WTC11 (cell line): ENCODE data around the gene NUDT19.

Experiments
- ATF3 ChIP-seq: sonication (generic); formaldehyde crosslinking; conservative IDR thresholded peaks from 2 replicates; pipeline ENCODE4 v1.8.1; 2022; ENCODE audit warnings: mild to moderate bottlenecking, missing genetic modification reagents
- CTCF ChIP-seq: fragments of 200-600 bp; IDR thresholded peaks from 2 replicates; pipeline ENCODE4 v1.8.0; 2022; ENCODE audit warnings: antibody characterized with exemption
- E2F1 ChIP-seq: sonication (generic); formaldehyde crosslinking; IDR thresholded peaks from 2 replicates; pipeline ENCODE4 v1.8.0; 2022; ENCODE audit warnings: mild to moderate bottlenecking, missing genetic modification reagents
- FOXP4 ChIP-seq: sonication (generic); formaldehyde crosslinking; IDR thresholded peaks from 2 replicates; pipeline ENCODE4 v1.8.0; 2022; ENCODE audit warnings: mild to moderate bottlenecking, missing genetic modification reagents
- MAX ChIP-seq: sonication (generic); formaldehyde crosslinking; IDR thresholded peaks from 2 replicates; pipeline ENCODE4 v1.8.0; 2022; ENCODE audit warnings: mild to moderate bottlenecking, missing genetic modification reagents
- STAT6 ChIP-seq: sonication (generic); formaldehyde crosslinking; conservative IDR thresholded peaks from 2 replicates; pipeline ENCODE4 v1.8.1; 2023; ENCODE audit warnings: mild to moderate bottlenecking, low read depth, missing genetic modification reagents, moderate library complexity

- TF ChIP-seq CTCF (no peak), ATF3 (CRISPR knock-in tag) (no peak), MAX (no peak), FOXP4 (CRISPR knock-in tag) (no peak), STAT6 (CRISPR knock-in tag) (no peak), E2F1 (no peak)
Observed at GRCh38 chr19:32718286-32718685, 26.7 kb downstream of the NUDT19 start.
